GM19397 (cell line): ENCODE data around the gene FXN.
"Not testable (repeated sequence)": the region's sequence is repeated elsewhere in the genome, so short reads cannot be mapped to it uniquely, and the experiment has no call there.

Source experiments
- ATAC-seq: cut with Tn5 transposase; IDR thresholded peaks from one replicate; pipeline ENCODE4 v1.9.1; 2021; ENCODE audit warnings: mild to moderate bottlenecking, moderate library complexity; ENCODE audit not compliant: unreplicated experiment

The FXN gene

DNA sequence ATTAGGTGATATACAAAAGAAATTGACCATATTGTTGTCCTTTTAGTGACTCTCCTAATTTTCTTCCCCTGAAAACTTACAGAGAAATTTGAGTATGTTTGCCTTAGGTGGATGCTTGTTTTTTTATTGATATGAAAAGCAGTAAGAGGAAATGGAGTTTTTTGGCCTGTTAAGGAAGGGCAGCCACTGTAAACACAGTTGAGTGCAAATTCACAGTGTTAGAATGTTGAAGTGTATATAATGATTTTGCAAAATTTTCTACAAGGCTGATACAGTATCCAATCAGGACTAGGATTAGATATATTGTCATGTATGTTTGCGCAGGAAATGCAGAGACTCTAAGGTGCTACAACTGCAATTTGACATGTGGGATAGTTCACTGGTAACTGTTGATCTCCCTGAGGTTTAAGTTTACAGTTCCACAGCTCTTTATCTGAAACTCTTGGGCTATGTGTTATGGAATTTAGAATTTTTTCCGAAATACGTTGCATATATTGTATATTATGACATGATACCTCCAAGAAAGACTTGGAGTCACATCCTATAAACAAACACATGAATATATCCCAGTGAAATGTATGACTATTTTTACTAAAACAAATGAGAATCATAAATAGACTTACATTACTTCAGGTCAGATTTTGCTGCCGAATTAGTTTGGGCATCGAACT is 62.5 kb downstream of the FXN start:
- no peak for ATAC-seq

DNA sequence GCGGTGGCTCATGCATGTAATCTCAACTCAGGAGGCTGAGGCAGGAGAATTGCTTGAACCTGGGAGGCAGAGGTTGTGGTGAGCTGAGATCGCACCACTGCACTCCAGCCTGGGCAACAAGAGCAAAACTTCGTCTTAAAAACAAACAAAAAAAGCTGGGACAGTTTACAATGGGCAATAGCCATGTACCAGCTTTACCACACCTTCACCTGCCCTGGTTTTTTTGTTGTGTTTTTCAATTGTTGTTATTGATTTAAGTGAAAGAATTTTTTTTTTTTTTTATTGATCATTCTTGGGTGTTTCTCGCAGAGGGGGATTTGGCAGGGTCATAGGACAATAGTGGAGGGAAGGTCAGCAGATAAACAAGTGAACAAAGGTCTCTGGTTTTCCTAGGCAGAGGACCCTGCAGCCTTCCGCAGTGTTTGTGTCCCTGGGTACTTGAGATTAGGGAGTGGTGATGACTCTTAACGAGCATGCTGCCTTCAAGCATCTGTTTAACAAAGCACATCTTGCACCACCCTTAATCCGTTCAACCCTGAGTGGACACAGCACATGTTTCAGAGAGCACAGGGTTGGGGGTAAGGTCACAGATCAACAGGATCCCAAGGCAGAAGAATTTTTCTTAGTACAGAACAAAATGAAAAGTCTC is 67.9 kb downstream of the FXN start:
- ATAC-seq: not testable (repeated sequence)

DNA sequence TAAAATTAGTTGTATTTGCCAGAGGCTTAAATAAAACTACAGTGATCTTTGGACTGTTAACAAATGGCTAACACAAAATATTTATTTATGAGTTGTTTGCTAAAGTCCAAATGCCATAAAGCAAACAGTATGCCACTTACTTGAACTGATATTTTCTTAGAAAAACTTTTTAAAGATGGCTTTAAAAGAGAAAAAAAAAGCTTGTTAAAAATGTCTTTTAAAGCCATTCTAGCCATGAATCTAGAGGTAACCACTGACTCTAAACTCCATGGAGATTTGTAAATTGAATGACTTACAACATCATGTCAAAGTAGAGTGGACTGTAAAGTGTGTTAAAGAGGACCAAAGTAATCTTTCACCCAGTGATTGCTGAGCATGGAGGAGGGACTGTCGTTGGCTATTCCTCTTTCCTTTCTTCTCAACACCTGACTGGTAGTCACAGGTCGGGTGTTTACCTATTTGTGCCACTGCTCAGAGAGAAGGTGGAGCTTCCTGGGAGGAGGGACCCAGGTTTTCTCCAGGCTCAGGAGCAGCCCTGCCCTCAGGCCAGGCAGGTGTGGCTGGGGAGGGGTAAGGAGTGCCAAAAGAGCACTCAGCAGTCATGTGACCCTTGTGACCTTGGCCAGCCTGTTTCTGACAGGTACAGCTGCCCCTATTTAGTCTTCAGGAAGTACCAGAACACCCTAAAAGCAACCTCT is 69.4 kb downstream of the FXN start:
- ATAC-seq: no peak

DNA sequence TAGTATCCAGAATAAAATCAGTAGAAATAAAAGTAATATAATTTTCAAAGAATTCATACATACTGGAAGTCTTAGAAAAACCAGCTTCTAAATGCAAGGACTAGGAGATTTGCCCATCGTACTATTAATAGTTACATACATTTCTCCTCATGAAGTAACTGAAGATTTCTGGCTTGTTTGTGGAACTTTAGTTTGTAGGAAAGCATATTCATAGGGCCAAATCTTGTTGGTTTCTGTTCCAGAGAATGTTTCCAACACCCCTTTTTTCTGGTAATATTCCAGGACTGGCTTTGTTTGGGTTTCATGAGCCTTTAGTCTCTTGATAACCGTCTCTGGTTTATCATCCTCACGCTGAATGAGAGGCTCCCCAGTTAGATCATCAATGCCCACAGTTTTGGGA is 72.2 kb downstream of the FXN start:
- ATAC-seq: no peak

DNA sequence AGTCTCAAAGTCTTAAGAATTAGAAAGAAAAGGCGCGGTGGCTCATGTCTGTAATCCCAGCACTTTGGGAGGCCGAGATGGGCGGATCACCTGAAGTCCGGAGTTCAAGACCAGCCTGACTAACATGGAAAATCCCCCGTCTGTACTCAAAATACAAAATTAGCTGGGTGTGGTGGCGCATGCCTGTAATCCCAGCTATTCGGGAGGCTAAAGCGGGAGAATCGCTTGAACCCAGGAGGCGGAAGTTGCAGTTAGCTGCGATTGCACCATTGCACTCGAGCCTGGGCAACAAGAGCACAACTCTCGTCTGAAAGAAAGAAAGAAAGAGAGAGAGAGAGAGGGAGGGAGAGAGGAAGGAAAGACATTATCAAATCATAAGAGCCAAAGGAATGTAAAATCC is 73.2 kb downstream of the FXN start:
- ATAC-seq: not testable (repeated sequence)

DNA sequence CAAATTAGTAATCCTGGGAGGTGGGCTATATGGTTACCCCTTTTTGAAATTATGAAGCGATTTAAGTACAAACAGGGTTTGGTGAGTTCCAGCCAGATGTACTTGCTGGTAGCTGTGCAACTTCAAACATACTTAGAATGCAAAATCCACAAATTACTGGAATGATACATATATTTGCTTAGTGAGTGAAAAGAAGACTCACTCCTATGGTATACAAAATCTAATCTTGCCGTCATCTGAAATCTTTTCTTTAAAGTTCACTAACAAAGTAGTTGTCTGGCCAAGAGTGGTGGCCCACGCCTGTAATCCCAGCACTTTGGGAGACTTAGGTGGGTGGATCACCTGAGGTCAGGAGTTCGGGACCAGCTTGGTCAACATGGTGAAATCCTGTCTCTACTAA is 73.6 kb downstream of the FXN start:
- ATAC-seq: no peak

DNA sequence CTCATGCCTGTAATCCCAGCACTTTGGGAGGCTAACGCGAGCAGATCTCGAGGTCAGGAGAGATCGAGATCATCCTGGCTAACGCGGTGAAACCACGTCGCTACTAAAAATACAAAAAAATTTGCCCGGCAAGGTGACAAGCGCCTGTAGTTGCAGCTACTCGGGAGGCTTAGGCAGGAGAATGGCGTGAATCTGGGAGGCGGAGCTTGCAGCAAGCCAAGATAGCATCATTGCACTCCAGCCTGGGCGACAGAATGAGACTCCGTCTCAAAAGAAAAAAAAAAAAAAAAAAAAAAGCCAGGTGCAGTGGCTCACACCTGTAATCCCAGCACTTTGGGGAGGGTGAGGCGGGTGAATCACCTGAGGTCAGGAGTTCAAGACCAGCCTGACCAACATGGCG is 77.1 kb downstream of the FXN start:
- not testable (repeated sequence) for ATAC-seq

DNA sequence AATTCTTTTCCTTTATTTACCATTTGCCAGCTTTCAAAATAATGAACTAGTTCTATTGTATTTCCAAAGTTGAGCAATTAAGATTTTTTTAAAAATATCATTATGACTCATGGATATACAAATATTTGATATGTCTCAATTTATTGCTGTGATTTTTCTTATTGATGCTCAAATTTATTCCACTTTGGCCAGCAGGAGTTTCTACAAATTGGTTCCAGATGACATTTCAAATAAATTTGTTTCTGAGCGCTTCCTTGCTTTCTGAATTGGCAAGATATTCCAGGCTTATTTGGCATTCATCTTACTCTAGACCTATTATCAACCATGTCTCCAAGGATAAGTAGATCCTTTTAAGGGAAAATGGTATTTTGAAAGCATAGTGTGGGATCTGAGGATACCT is 80.1 kb downstream of the FXN start:
- no peak for ATAC-seq

DNA sequence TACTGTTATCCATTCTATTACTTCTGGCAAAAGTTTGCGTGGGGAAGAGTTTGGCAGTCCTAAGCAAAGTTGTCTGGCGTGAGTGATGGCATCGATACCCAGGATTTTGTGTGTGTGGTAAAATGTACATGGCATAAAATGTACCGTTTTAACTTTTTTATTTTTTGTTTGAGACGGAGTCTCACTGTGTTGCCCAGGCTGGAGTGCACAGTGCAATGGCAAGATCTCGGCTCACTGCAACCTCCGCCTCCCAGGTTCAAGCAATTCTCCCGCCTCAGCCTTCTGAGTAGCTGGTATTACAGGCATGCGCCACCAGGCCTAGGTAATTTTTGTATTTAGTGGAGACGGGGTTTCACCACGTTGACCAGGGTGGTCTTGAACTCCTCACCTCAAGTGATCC is 83.1 kb downstream of the FXN start:
- ATAC-seq: no peak

DNA sequence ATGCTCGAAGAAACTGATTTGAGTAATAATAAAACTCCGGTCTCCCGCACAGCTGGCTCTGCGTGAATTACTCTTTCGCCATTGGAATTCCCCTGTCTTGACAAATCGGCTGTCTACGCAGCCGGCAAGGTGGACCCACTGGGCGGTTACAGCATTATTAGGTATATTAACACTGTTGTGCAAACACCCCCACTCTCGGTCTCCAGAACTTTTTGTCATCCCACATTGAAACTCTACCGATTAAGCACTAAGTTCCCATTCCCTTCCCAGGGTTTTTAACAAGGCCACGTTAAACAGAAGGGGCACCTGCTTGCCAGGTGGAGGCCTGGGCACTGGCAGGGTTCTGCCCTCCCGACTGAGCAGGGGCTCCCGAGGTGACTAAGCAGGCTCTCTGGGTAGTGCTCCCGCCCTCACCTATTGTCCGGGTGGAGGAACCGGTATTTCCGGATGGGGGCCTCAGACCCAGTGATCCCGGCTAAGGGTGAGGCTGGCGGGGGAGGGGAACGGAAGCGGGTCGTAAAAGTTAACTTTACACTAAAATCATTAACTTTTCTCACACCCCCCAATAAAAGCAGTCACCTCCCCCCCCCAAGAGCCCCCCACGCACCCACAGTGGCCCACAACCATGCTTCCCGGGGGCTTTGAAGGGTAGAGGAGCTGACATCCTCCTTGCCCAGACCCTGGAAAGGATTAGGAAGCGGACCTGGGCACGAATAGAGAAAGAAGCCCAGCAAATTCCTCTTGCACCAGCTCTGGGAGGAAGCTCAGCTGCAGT is 85.0 kb downstream of the FXN start:
- no peak for ATAC-seq

DNA sequence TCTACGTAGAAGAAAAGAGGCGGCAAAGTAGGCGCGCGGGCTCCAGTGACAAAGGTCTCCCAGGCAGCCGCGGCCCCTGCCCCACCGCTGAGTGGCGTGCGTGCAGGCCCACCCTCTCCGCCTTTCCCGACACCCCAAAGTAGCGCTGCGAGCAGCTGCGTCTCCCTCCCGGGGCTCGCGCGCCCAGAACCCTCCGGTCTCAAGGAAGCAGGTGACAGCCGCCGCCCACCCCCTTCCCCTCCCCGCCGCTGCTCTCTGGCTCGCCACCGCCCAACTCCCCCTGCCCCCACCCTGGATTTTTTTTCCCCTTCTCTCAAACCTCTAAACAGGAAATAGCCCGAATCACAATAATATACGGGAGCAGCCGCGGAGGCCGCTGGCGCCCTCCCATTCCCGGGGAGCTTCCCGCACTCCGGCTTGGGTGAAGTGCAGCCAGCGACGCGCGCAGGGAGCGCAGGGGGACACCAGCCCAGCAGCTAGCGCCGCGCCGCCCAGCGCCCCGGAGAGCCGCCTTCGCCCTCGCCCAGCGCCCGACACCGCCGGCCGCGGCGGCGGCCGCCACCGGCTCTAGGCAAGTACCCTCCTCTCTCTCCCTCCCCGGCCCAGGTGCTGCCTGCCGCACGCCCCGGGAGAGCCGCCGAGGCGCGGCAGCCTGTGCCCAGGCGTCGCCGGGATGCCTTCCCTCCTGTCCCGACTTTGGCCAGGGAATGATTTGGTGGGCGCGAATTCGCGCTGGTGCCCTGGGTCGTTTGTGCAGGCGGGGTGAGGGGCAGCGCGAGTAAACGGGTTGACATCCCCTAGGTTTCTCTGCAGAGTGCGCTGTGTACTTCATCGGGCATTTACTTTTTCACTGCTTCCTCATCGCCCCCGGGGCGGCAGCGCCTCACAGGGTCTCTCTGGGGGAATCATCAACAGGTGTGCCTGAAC is 85.9 kb downstream of the FXN start:
- ATAC-seq: peak; percentile 72

DNA sequence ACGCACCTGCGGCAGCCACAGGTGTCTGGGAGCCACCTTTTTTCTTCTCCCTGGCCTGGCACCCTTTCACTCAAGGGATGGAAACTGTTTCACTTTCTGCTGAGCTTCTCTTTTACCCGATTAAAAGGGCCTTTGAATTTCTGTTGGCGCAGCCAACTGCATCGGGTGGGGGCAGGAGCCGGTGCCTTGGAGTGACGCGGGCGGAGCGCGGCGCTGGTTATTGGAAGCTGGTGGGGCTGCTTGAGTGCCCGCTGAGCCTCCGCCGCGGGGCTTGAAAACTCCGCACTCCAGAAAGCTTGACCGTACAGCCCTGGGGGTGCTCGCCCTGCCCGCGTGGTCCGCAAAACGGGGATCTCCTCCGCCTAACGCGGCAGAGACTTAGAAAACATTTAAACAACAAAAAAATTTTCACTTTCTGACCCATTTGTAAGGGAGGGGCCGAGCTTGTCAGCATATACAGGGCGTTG is 86.6 kb downstream of the FXN start:
- ATAC-seq: peak; percentile 48

DNA sequence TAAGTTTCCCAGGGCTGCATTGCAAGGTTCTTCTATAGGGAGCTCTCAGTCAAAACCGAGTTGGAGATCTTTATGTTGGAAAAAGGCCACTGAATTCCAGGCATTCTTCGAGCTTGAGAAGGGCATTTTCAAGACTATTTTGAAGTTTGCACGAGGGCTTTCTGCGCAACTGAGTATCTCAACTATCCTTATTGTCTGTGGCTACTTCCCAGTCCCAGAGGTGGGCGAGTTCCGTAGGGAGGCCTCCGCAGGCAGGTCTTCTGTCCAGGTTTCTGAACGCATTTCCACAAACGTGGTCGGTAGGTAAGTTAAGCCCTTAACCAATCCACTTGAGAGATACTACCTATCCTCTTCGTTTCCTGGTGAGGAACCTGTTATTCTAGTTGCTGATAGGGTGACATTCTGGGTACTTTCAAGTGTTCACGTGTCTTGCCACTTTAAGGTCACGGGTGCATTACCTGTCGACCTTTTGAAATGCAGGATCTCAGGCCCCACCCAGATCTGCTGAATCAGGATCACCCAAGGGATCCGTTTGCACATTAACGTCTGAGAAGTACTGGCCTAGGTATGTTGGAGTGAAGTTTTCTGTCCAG is 87.1 kb downstream of the FXN start:
- no peak for ATAC-seq

DNA sequence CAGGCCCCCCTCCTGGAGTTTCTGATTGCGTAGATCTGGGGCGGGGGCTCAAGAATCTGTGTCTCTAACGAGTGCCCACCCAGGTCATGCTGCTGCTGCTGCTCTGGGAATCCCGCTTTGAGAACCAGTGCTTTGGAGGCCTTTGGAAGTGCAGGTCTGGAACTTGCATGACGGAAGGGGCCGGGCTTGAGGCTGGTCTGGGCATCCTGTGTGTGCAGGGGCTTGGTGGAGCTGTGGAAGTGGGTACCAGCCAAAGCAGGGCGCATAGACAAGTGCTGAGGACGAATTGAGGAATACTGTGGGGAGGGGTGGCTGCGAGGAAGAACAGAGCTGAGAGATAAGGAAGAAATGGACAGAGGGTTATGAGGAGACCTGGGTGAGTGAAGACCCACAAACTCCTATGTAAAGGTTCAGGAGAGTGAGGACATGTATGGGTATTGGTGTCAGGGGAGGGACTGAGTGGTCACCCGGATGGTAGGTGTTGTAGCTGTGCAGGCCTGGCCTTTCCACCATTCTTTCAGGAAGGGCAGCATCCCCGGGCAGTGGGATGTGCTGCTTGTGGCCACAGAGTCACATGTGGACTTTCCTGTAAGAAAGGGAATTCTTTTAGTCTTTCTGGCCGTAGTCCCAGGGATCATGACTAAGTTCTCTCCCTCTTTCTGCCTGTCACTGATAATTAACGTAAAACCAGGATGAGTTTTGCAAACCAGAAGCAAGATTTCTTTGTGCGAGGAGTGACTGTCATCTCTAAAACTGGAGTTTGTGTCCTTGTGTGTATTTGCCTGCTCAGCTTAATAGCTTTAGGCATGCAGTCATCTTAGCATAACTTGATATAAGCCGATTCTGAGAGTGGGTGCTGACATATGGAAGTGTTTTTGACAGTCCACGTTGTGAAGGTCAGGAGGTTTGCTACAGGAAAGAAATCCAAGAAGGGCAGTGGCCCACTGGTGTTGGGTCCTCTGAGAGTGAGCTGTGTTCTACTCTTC is 95.2 kb downstream of the FXN start:
- no peak for ATAC-seq

DNA sequence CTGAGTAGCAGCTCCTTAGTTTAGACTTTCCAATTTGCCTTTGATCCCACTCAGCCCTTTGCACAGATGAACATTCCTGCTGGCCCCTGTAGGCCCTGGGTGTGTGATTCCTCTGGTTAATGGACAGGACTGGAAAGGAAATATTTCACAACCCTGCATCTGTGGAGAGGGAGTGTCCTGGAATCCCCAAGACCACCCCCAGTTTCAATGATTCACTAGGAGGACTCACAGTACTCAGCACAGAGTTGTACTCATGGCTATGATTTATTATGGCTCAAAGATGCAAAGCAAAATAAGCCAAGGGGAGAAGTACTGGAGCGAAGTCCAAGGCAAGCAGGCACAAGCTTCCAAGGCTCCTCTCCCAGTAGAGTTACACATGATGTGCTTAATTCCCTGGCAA is 96.1 kb downstream of the FXN start:
- ATAC-seq: no peak

DNA sequence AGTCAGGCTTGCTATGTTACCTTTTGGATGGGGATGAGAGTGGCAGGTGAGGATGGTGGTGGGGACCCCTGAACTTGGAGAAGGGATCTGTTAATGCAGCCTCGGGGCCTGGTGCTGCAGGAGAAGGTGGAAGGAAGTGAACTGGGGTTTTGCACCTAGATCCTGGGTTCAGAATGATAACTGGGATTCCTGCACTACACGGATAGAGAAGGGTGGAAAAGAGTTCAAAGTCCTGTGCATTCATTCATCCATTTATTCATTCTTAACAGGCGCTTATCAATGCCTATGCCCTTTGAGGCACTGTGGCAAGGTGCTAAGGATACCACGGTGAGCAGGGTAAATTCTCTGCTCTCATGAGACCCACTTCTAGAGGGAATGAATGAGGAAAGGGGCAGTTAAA is 96.8 kb downstream of the FXN start:
- no peak for ATAC-seq

DNA sequence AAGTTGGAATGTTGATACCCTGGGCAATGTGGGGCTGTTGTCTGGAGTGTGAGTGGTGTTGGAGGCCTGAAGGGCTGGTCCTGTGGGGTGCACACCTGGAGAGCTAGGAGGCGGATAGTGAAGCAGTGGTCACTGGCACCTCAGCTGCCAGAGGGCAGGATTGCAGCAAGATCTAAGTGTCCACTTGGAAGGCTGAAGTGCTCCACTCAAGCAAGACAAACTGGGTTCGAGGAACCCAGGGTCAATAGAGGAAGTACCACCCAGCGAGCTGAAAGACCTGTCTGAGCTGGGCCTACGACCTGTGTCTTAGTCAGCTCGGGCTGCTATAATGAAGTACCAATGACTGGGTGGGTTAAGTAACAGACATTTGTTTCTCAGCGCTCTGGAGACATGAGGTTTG is 98.9 kb downstream of the FXN start:
- no peak for ATAC-seq

DNA sequence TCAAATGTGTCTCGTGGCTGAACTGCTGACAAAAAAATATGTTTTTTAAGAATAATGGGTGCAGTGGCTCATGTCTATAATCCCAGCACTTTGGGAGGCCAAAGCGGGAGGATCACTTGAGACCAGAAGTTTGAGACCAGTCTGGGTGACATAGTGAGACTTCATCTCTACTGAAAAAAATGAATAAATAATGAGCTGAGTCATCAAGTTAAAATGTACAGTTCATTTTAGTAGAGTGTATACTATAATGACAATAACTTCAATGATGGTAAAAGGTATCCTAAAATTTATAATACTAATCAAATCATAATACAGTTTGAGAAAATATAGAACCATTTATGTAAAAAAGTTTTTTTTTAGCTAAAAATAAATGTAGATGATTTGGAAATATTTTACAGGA is 100.6 kb downstream of the FXN start:
- ATAC-seq: no peak

DNA sequence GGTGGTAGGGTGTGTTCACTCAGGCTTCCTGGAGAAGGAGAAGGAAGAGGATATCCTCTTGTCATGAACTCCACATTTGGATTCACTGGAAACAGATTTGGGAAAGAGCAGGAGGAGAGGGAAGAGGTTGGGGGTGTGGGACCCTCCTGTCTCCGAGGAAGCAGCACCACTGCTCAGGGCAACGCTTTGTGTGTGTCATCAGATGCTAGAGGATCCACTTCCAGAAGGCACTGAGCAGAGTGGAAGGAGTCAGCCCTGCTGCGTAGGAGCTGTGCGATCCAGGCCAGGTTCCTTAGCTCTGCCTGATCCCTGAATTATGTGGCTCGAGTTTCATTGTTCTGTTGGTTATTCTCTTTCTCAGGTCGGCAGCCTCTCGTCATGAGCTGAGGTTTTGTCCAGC is 101.2 kb downstream of the FXN start:
- no peak for ATAC-seq
